CD4-positive, alpha-beta T cell treated with Interleukin-17A for 1 hour (primary cell): ENCODE results near the gene SART1.
"Not testable (repeated sequence)": the region's sequence is repeated elsewhere in the genome, so short reads cannot be mapped to it uniquely, and the experiment has no call there.

Source experiments
- DNase-seq: peaks from one replicate; pipeline ENCODE4 v3.0.0-alpha.2; 2020

SART1 gene

GRCh38 chr11:66002648-66003225, 41.2 kb downstream of the SART1 start:
- DNase-seq = no peak

- DNase-seq = no peak
Observed at GRCh38 chr11:66003291-66003690, 41.8 kb downstream of the SART1 start.

- DNase-seq = no peak
Observed at GRCh38 chr11:66004186-66004585, 42.7 kb downstream of the SART1 start.

GRCh38 chr11:66006134-66006890, 44.8 kb downstream of the SART1 start:
- DNase-seq = no peak

- DNase-seq = no peak
Observed at GRCh38 chr11:66006891-66007176, 45.3 kb downstream of the SART1 start.

- DNase-seq = no peak
Observed at GRCh38 chr11:66007201-66007634, 45.7 kb downstream of the SART1 start.

- DNase-seq = no peak
Observed at GRCh38 chr11:66008095-66008467, 46.5 kb downstream of the SART1 start.

- no peak for DNase-seq
Observed at GRCh38 chr11:66008468-66009101, 47.1 kb downstream of the SART1 start.

GRCh38 chr11:66010036-66010435, 48.5 kb downstream of the SART1 start:
- not testable (repeated sequence) for DNase-seq

GRCh38 chr11:66011239-66011784, 49.8 kb downstream of the SART1 start:
- no peak for DNase-seq

- DNase-seq = no peak
Observed at GRCh38 chr11:66011785-66012303, 50.3 kb downstream of the SART1 start, which contains the start of gene CST6. Gene CST6 (plus strand): TSS chr11:66012008. CDS start chr11:66012045, 37 bp downstream.

GRCh38 chr11:66012371-66012945, 50.9 kb downstream of the SART1 start:
- DNase-seq = no peak

GRCh38 chr11:66012946-66013761, 51.6 kb downstream of the SART1 start:
- no peak for DNase-seq

GRCh38 chr11:66013762-66014100, 52.2 kb downstream of the SART1 start:
- DNase-seq = no peak

GRCh38 chr11:66014804-66015453, 53.4 kb downstream of the SART1 start:
- no peak for DNase-seq

- no peak for DNase-seq
Observed at GRCh38 chr11:66015454-66015881, 53.9 kb downstream of the SART1 start.

GRCh38 chr11:66015936-66016792, 54.6 kb downstream of the SART1 start:
- DNase-seq = no peak

GRCh38 chr11:66016793-66017177, 55.3 kb downstream of the SART1 start:
- DNase-seq = no peak

GRCh38 chr11:66017321-66017720, 55.8 kb downstream of the SART1 start:
- no peak for DNase-seq

GRCh38 chr11:66020212-66020611, 58.7 kb downstream of the SART1 start:
- no peak for DNase-seq
